NCI-H1105 treated with DMSO at 0.1 percent for 48 hours (cell line): ENCODE measurements around the gene RTN4RL1.

Experiments used
- DNase-seq: peaks from one replicate; lab custom pipeline; 2025; lab: John Stamatoyannopoulos, UW

Gene RTN4RL1

DNA sequence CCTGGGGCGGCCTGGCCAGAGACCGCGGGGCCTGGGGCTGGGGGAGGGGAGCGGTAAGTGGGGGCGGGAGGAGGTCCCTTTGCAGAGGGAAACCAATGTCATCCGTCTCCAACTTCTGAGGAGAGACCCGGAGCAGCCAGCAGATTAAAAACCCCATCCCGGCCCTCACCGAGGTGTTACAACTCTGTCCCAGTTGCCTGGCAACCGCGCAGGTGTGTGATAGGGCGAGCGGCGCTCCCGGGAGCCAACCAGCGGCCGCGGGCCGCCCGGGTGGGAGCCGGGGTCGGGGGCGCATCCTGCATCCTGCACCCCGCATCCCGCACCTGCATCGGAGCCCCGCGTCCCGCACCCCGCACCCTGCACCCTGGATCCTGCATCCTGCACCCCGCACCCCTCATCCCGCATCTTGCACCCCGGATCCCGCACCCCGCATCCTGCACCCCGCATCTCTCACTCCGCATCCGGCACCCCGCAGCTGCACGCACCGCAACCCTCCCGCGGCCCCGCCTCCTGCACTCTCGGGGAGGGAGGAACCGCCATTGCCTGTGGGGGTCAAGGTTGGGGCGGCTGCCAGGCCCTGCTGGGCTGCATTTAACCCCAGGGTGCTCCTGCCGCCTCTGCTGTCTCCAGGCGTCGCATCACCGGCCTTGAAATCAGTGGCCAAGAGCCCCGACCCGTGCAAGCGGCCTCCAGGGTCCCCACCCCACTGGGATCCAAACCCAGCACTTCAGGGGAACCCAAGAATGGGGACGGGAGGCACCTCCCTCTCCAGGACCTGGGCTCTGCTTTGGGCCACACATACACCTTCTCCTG, 47.3 kb downstream of the RTN4RL1 start:
- DNase-seq, result no peak

DNA sequence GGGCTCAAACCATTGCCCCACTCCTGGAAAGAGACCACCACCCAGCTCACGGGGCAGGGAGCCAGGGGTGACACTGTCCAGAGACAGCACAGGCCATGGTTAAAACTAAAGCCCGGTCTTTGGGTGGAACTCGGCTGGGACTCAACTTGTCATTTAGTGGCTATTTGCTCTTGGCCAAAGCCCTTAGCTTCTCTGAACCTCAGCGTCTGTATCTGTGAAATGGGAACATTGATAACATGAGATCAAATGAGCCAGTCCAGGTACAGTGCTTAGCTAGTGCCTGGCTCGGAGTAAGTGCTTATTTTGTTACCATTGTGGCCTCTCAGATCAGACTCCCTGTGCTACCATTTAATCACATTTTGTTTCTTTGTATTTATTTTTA, 48.5 kb downstream of the RTN4RL1 start:
- no peak for DNase-seq

DNA sequence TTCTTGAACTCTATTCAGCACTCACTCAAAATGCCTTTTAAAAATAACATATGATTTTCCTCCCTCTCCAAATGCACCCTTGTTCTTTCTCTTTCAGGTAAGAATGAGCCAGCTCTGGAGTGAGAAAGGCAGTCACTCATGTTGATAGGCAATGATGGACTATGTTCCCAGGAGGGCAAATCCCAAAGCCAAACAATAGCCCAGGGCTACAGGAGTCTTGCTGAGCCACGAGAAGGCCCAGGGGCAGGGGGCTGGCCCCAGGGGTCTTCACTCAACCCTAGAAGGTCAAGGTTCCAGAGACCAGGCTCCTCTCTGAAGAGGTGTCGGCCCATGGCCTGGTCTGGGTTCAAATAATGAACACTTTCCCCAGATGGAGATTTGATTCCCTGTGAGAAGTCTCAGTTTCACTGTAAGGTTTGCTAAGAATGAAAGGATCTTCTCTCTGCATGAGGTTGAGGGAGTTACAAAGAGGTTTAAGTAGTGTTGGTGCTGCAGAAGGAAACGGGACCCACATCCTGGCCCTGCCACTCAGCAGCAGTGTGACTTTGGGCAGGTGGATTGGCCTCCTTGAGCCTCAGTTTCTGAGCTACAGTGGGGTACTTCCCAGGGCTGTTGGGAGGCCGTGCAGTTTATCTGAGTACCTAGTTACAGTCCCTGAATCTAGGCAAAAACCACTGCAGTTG, 49.0 kb downstream of the RTN4RL1 start:
- DNase-seq, result no peak

DNA sequence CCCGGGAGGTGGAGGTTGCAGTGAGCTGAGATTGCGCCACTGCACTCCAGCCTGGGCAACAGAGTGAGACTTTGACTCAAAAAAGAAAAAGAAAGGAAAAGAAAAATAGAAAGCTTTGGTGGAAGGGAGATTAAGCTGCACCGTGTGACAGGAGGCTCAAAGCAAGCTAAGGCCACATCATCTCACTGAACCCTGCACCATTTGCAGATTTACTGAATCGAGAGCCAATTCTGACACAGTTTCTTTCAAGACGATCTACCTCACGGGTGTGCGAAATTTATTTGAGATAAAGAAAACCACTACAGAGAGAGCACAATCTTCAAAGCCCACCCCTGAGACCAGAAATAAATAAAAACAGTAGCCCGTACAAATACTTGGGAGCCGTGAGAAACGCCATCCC, 49.6 kb downstream of the RTN4RL1 start:
- no peak for DNase-seq

DNA sequence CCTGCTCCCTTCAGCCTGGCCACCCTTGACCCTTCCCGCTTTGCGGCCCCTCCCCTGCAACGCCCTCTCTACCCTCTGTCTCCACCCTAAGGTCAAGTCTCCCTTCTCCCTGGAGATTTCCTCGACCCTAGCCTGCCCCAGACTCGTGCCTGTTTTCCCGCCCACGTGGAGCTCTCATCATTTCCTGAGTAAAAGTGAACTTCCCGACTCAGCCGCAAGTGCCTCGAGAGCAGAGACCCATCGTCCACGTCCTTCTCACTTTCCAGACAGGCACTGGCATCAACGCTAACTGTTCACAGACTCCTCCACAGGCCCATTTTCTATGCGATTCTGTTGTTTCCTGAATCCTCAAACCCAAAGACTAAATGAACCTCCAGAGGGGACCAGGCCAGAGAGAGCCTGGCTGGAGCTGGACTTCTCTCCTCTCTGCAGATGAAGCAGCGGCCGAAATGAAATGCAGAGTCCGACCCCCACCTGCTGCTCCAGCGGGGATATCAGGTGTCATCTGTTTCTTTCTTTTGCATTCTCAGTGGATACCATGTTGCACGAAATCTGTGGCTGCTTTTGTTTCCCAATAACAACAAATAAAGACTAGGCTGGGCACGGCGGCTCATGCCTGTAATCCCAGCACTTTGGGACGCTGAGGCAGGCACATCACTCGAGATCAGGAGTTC, 52.5 kb downstream of the RTN4RL1 start:
- no peak for DNase-seq

DNA sequence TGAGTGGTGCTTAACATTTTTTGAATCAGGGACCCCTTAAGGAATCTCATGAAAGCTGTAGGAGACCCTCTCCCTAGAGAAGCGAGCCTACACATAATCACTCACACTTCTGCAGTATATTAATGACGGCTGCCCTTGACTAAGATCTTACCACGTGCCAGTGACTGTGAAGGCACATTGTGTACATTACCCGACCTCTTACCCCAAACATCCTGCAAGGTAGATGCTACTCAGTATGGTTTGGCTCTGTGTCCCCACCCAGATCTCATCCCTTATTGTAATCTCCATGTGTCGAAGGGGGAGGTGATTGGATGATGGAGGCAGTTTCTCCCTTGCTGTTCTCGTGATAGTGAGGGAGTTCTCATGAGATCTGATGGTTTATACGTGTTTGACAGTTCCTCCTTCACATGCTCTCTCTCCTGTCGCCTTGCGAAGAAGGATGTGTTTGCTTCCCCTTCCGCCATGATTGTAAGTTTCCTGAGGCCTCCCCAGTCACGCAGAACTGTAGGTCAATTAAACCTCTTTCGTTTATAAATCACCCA, 54.2 kb downstream of the RTN4RL1 start:
- DNase-seq, result no peak

DNA sequence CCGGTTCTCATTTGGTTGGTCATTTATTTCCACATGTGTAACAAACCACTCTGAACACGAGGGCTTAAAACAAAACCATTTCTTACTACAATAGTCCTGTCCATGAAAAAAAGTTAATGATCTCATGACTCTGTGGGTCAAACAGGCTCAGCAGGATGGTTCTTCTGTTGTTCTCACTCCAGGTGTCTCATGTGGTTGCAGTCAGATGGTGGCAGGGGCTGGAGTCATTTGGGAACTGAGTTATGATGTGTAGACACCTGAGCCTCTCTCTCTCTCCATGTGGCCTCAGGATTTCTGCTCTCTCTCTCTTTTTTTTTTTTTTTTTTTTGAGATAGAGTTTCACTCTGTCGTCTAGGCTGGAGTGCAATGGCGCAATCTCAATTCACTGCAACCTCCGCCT, 55.4 kb downstream of the RTN4RL1 start:
- no peak for DNase-seq

DNA sequence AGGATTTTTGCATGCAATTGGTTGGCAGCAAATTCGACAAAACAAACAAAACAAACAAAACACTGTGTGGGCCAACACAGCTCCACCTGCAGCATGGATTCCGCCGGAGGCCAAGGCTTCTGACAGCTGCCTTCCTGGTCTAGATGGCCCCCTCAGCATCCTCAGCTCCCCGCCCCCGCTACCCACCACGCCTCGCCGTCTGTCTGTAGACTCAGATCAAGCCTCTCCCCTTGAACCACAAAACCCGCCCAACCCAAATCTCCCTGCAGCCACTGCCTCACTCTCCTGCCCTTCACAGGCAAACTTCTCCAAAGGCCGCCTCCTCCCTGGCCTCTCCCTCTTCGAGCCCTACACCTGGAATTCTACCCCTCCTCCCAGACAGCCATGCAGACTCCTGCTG, 57.9 kb downstream of the RTN4RL1 start:
- DNase-seq, result peak; percentile 54

DNA sequence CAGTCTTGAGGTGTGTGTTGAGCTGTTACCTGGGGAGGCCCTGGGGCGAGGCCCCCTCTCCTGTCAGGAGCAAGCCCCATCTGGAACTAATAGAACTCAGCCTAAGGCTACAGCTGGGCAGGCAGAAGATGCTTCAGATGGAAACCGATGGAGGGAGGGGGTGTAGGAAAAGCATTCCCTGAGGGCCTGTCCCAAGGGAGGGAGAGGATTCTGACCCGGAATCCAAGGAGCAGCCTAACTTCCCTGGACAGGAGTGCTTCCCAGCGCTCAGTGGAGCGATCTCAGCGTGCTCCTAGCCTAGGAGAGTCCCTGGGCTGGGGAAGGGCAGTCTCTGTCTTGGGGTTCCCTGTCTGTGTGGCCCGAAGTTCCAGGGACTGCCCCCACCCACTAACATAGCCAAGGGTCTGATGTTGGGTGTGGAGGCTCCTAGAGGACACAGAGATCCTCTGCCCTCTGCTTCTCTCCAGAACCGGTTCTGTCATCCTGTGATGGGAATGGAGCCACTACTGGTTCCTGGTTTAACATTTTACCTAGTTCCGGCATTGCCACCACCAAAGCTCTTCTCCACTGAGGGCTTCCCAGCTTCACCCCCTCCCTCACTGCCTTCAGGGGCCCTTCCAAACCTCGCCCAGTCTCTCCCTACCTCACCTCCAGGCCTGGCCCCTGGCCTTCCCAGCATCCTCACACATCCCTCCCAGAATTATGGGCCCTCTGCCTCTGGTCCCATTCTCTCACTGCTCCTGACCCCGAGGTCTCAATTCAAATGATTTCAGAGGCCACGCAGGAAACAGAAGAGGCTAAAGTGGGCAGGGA, 58.7 kb downstream of the RTN4RL1 start:
- no peak for DNase-seq

DNA sequence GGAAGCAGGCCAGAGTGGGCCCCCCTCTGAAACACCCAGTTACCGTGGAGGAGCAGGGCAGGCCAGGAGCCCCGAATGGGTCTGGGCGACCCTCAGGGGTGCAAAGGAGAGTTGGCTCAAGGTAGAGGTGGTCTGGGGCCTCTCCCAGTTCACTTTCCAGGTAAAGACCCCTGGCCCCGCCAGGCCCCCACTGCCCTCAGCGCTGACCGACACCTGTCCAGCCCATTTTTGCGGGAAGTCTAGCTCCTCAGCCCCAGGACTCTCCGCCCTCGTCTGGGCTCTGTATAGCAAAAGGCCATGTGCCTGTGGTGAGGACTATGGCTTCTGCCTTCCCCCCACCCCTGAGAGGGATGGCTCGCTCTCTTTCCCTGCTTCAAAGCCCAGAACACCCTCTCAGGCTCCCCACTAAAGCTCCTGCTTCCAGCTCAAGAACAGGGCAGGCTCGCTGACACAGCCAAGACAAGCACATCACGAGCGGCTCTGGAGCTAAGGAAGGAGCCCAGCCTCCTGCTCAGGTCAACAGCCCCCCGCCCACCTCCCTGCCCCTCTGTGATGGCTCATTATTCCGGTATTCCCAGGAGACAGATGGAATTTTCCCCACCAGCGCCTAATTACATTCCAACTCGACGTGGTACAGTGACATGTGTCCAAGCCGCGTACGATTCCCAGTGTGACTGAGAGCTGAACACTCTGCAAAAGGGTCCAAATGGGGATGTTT, 59.4 kb downstream of the RTN4RL1 start:
- DNase-seq, result no peak

DNA sequence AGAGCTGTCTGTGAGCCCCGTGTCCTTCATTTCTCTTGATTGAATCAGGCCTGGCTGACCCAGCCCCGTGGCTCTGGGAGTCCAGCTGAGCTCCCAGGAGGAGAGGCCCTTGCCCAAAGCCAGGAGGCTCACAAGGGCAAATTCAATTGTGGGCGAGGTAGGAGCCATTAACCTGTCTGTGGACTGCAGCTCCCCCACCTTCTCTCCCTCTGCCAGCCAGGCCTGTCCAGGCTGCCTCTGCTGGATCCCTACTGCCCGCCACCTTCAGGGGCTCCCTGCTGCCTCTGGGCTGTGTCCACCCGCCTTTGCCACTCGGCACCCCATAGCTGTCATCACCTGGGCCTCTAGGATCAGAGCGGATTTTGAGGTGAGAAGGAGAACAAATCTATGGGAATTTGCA, 61.9 kb downstream of the RTN4RL1 start:
- DNase-seq, result no peak

DNA sequence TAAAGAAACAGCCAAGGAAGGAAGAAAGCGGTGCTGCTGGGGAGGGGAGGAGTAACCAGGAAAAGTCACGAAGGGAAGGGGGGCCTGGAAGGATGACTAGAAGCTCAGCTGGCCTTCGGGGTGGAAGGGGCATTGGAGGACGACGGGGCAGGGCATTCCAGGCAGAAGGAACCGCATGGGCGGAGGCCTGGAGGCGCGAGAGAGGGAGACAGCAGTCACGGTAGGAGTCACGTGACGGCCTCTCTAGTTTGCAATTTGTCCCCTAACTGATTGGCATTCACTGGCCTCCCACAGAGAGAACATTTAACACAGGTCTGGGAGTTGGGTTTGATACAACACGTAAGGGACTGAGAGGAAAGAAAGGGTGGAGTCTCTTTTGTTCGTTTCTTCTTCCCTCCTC, 63.9 kb downstream of the RTN4RL1 start:
- peak; percentile 1 for DNase-seq

DNA sequence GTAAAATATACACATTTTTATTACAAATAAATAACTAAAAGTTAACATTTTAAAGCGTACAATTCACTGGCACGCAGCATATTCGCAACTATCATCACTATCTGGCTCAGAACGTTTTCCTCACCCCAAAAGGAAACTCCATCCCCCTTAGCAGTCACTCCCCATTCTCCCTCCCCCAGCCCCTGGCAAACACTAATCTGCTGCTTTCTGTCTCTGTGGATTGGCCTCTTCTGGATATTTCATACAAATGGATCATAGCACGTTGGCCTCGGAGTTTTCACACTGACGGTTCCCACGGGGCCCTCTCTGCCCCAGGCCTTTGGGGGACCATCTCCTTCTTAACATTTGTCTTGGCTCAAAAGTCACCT, 64.6 kb downstream of the RTN4RL1 start:
- no peak for DNase-seq

DNA sequence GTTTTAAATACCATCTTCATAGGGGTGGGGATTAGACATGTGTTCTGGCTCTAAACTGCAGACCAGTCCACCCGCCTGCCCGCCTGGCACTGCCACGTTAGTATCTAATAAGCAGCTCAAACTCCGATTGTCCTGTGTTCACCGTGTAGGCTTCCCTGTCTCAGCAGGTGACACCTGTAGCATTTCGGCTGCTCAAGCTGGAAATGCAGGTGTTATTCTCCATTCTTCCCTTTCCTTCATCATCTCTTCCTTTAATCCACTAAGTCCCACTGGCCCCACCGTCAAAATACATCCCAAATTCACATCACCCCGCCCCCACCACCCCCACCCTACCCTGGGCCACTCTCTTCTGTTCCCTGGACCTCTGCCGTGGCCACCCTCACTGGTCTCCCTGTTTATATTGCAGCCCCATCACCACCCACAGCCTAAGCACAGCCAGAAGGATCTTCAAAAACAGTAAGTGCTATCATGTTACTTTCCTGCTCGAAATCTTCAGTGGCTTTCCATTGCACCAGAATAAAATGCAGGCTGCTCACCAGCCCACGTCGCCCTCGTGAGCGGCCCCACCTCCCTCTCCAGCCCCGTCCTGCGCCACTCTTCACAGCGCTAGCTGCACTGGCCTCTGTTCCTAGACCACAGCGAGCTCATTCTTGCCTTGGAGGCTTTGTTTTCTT, 65.1 kb downstream of the RTN4RL1 start:
- DNase-seq, result no peak

DNA sequence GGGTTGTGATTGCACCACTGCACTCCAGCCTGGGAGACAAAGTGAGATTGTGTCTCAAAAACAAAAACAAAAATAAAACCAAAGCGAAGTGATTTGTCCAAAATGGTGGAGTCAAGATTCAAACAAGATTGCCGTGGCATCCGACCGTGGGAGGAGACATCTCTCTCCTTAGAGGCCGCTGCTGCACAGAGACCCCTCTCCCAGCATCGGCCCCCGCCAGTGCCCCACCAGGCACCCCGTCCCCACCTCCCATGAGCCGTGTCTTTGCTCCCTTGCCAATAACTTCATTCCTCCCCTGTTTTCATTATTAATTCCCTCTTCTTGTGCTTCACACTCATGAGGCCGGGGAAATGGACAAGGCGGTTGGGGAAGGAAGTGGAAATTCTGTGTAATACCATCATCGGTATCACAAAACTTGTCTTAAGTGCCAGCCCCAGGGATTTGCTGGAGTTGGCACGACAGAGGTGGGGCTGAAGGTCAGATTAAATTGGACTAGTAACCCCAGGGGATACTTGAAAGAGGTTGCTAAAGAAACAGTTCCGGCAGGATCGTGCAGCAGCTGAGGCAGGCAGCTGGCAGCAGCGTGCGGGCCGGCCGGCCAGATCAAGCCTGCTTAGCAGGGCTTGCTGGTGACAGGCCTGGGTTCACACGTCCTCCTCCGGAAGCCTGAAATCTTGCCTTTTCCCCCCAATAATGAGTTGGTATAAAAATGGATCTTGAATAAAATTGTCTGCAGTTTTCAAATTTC, 66.8 kb downstream of the RTN4RL1 start:
- no peak for DNase-seq

DNA sequence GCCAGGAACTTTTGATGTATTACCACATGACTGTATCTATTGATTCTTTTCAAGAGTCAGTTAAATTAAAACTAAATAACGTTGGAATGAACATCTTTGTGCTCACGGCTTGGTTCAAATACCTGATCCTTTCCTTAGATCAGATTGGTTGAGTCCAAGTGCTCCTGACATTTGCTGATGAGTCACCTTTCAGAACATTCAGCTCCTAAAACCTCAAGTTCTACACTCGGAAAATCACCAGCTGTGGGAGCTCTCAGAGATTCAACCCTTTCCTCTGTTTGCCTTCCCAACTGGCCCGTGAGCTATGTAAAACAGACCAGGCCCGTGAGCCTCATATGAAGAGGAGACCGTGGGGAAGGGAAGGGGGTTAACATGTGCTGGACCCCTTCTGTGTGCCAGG, 68.1 kb downstream of the RTN4RL1 start:
- no peak for DNase-seq

DNA sequence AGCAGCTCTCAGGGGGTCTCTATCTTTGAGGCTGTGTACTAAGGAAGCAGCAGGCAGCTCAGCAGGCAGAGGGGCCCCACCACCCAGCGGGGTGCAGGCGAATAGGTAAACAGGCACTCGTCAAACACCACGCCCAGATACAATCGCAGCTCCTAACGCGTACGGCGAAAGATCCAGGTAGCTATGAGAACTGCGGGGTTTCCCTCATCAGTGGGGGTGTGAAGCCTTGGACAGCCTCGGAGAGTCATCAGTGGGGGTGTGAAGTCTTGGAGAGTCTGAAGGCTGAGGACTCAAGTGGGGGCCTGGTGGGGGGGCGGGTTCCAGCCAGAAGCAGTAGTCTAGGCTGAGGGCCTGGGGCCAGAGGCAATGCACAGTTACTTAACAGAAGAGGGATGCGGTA, 69.0 kb downstream of the RTN4RL1 start:
- DNase-seq, result no peak

DNA sequence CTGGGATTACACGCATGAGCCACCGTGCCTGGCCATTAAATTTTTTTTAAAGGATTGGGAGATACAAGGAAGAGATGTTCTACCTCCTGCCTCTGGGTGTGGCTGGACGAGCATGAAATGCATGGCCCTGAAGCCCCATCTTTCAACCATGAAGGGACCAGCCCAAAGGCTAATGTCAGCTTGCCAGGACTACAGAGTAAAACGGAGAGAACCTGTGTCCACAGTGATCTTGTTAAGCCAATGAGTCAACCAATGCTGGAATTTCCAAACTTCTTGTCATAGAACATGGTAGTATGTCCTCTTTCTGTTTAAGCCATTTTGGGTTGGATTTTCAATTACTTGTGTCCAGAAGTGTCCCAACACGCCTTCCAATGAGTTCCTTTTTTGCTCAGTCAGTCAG, 71.3 kb downstream of the RTN4RL1 start:
- no peak for DNase-seq

DNA sequence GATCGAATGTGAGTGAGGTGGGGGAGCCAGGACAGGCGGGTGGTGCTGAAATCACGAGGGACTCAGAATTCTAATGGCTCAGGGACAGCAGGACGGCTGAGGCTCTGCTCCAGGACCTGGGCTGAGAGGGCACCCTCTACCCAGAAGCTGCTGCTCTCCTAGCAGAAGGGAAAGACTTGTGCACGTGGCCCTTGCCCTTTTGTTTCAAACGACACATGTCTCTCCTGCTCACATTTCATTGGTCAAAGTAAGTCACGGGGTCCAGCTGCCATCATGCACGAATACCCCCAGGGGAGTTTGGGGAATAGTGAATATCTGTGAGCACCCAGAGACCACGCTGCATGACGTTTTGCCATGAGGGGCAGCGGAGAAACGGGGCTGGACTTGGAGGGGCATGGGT, 73.2 kb downstream of the RTN4RL1 start:
- no peak for DNase-seq

DNA sequence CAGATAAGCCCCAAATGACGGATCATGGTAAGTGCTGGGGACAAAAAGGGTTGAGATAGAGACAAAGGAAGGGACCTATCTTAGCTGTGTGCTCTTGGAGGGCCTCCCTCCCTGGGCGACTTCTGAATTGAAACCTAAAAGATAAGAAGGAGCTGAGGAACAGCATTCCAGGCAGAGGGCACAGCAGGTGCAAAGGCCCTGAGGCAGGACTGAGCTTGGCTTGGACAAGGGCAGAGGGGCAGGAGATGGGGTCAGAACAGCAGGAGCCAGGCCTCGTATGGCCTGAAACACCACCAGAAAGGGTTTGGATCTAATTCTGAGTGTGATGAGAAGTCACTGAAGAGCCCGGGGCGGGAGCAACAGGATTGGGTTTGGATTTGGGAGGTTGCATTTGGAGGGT, 75.4 kb downstream of the RTN4RL1 start:
- no peak for DNase-seq
